ENCODE results near the gene RNLS.

DNA sequence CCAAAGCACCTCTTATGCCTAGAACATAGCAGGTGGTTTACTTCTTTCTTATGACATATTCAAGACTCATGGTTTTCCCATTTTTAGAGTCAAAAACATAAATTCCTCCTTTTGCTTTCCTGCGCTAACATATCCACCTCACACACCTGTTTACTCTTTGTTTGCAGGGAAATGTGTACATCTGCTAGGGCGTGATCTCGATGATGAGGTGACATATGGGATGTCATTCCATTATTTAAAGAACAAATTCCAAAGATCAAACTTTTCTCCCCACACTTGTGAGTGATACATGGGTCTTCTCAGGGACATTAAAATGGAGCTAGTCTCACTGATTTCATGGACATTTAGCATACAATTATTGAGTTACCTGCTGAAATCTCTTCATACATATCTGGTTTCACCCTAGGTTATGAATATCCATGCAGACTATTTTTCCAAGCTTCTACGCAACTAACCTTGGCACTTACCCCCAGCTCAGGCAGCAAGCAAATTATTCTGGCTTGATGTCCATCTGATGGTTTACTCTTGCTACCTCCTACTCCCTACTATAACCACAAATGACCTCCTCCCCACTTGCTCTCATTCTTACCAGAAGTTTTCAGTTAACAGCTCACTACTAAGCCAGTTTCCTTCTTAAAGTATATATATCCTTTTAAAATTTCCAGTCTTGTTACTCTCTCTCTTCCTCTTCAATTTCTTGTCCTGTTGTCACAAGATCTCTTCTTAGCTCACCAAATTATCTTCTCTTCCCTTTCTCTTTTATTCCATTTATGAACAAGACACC, 208.5 kb downstream of the RNLS start:
- TF ChIP-seq, protein P1, sequence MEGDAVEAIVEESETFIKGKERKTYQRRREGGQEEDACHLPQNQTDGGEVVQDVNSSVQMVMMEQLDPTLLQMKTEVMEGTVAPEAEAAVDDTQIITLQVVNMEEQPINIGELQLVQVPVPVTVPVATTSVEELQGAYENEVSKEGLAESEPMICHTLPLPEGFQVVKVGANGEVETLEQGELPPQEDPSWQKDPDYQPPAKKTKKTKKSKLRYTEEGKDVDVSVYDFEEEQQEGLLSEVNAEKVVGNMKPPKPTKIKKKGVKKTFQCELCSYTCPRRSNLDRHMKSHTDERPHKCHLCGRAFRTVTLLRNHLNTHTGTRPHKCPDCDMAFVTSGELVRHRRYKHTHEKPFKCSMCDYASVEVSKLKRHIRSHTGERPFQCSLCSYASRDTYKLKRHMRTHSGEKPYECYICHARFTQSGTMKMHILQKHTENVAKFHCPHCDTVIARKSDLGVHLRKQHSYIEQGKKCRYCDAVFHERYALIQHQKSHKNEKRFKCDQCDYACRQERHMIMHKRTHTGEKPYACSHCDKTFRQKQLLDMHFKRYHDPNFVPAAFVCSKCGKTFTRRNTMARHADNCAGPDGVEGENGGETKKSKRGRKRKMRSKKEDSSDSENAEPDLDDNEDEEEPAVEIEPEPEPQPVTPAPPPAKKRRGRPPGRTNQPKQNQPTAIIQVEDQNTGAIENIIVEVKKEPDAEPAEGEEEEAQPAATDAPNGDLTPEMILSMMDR (IDR thresholded peaks at IDR 0.05), result no peak
- no peak for TF ChIP-seq POLR2A (IDR thresholded peaks at IDR 0.05)
